Transverse colon (tissue), 4 donors: Measurements from ENCODE around the gene PPP2R2C.

Experiments
- CTCF ChIP-seq, 5 experiments: fragments of 200-600 bp in 3 of 5; fragments of 450-650 bp in 2 of 5; sonication (generic) in 3 of 5; IDR thresholded peaks; 1 replicate in 2 of 5; 2 replicates in 3 of 5; pipeline ENCODE4 v1.5.1; 2016 to 2017; ENCODE audit warnings: antibody characterized with exemption in 5 of 5, inconsistent platforms in 3 of 5, mild to moderate bottlenecking in 2 of 5, moderate library complexity in 1 of 5
- POLR2AphosphoS5 ChIP-seq, 3 donors: sonication (generic); formaldehyde crosslinking; IDR thresholded peaks; one replicate each; pipeline ENCODE4 v1.6.1; 2016; ENCODE audit warnings: antibody characterized with exemption in 3 of 3

GRCh38 chr4:6339818-6340445, 132.5 kb downstream of the PPP2R2C start:
- TF ChIP-seq CTCF (IDR thresholded peaks at IDR 0.05): no peak
- TF ChIP-seq POLR2AphosphoS5 (IDR thresholded peaks at IDR 0.05): no peak
